ENCODE data around the gene COL11A1. TPM values are rescaled to one million over a fixed set of nuclear protein-coding genes. Genes with fewer than 3 reads are reported as not detected.
"Not testable (repeated sequence)": the region's sequence is repeated elsewhere in the genome, so short reads cannot be mapped to it uniquely, and the experiment has no call there.

Gene COL11A1
- polyA plus RNA-seq, 2 of the 4 experiments (the other 2 are of a cell fraction) = 6.8 to 13.6 TPM

DNA sequence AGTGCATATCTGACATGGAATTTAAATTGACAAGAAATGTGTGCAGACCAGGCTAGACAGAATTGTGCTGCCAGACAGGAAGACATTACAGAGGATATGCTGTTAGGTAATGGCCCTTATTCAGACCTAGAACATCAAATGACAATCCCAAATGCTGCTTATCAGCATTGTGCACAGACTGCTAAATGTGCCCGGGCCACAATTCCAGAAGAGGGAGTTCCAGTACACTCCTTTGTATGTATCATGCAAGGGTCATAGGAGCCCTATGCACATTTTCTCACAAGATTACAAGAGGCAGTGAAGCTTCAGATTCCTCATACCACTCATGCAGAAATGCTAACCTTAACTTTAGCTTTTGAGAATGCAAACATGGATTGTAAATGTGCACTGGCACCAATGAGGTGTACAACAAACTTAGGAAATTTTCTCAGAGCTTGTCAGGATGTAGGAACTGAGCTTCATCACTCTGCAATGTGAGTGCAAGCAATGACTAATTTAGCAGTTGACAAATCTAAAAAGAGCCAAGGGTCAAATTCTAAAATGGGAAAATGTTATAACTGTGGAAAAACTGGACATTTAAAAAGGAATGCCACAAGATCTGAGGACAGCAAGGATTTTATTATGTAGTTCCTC lies 273.5 kb downstream of the COL11A1 start:
- WGBS (ENCODE audit: missing lambda C conversion rate) = 17% methylated on average over 1 of the region's 1 CpG

GRCh38 chr1:102833151-102833550 lies 275.2 kb downstream of the COL11A1 start:
- CTCF ChIA-PET = no interaction called here
- Histone ChIP-seq H3K4me1 (no peaks in the 10 kb centered on the region), H3K4me3 (no peak overlapping the region), H3K9me3 (no peaks in the 10 kb centered on the region), H3K27ac (no peak overlapping the region), H3K4me2 (no peak overlapping the region)
- no peak for FAIRE-seq
- 75% methylated on average over 2 of the region's 2 CpGs for WGBS (ENCODE audit: missing lambda C conversion rate)
- DNase-seq (ENCODE audit: low read depth in 1 of 2, low spot score in 1 of 2) = no peak
- no peak for ATAC-seq
- POLR2A ChIA-PET = no interaction called here
- TF ChIP-seq NFE2L2 (conservative IDR thresholded peaks at IDR 0.05; ENCODE audit: low read length) (no peak), POLR2AphosphoS2 (conservative IDR thresholded peaks at IDR 0.05; ENCODE audit: low read length) (no peak), TFCP2L1 (CRISPR knock-in tag; IDR thresholded peaks at IDR 0.05) (no peak), KDM5A (IDR thresholded peaks at IDR 0.05) (no peak), HMGXB4 (CRISPR knock-in tag; IDR thresholded peaks at IDR 0.05; ENCODE audit: borderline replicate concordance) (no peak), HOXB13 (CRISPR knock-in tag; IDR thresholded peaks at IDR 0.05; ENCODE audit: low read depth) (no peak), RFX5 (IDR thresholded peaks at IDR 0.05) (no peak), HOXA7 (CRISPR knock-in tag; IDR thresholded peaks at IDR 0.05) (no peak), BHLHE40 (IDR thresholded peaks at IDR 0.05; ENCODE audit: low read depth, low read length) (no peak), HOXB5 (CRISPR knock-in tag; IDR thresholded peaks at IDR 0.05) (no peak), FOXS1 (CRISPR knock-in tag; IDR thresholded peaks at IDR 0.05) (no peak)

More for the DNA sequence above, 273.5 kb downstream of the COL11A1 start:
- Histone ChIP-seq H3K4me3 (no peak overlapping the region), H3K4me2 (no peak overlapping the region), H3K27ac (no peak overlapping the region), H3K9me3 (no peaks in the 10 kb centered on the region), H3K4me1 (no peaks in the 10 kb centered on the region)
- ChIA-PET POLR2A (no interaction called here), CTCF (no interaction called here)
- DNase-seq (ENCODE audit: low read depth in 1 of 2, low spot score in 1 of 2) (no peak), FAIRE-seq (no peak), ATAC-seq (peak; percentile 58 to 64; a peak in 2 of 6 replicates)
- TF ChIP-seq MAFK (IDR thresholded peaks at IDR 0.05; ENCODE audit: partially characterized antibody) (no peak), RAD21 (conservative IDR thresholded peaks at IDR 0.05 in 1 of 2, IDR thresholded peaks at IDR 0.05 in 1 of 2) (0 out of 5 replicates have a peak, but pooled peaks have one; percentile 7 to 11)

DNA sequence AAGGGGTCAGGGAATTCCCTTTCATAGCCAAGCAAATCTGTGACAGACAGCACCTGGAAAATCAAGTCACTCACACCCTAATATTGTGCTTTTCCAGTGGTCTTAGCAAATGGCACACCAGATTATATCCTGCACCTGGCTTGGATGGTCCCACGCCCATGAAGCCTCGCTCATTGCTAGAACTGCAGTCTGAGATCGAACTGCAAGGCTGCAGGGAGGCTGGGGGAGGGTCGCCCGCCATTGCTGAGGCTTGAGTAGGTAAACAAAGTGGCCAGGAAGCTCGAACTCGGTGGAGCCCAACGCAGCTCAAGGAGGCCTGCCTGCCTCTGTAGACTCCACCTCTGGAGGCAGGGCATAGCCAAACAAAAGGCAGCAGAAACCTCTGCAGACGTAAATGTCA lies 281.6 kb downstream of the COL11A1 start:
- H3K4me3 ChIP-seq; H3K27ac ChIP-seq; H3K4me1 ChIP-seq; H3K4me2 ChIP-seq; H3K9me3 ChIP-seq; POLR2A ChIA-PET; ATAC-seq; CTCF ChIA-PET; DNase-seq (ENCODE audit: low read depth in 1 of 2, low spot score in 1 of 2); FAIRE-seq: not testable (repeated sequence)
- WGBS (ENCODE audit: missing lambda C conversion rate) = 45% methylated on average over 8 of the region's 9 CpGs
